Measurements from ENCODE around the gene MPP3.
A peak's percentile ranks its signal among the peaks of the same experiment; 100 is the strongest.

DNA sequence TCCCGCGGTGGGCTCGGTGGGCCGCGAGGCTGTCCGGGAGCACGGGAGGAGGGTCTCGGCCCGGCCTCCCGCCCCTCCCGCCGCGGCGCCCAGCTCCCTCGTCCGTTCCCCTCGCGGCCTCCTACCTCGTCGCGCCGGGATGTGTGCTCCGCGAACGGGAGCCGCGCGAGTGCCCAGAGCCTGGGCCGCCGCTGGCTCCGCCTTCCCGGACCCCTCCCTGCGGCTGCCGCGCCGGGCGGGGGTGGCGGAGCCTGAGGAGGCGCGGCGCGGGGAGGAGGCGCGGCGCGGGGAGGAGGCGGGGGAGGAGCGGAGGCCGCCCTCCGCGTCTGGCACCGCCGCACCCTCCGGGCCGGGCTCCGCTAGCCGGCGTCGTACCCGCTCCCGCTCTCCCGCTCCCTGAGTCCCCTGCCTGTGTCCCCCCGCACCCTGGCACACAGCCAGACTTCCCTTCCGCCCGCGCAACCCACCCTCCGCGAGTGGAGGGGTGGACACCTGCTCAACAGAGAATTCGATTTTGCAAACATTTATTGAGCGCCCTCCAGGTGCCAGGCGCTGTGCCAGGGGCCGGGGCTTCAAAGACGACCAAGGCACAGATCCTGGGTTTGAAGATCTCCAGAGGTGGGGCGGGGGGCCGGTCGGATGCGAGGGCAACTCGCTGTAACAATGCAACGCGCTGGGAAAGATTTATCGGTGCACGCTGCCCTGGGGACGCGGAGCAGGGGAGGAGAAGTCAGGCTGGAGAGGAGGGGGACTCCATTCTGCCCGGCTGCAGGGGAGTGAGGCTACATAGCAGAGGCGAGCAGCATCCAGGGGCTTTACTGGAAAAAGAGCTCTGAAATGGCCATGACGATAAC is at the start of gene MPP3:
- TF ChIP-seq EZH2 (IDR thresholded peaks at IDR 0.05) (peak; percentile 64), CTCF (IDR thresholded peaks at IDR 0.05) (no peak), EZH2phosphoT487 (IDR thresholded peaks at IDR 0.05) (no peak)

Measured in neural progenitor cell (in vitro differentiated cells).